HG03103 (cell line): ENCODE data around the gene OR5M10.
"Not testable (repeated sequence)": the region's sequence is repeated elsewhere in the genome, so short reads cannot be mapped to it uniquely, and the experiment has no call there.

Source experiments
- ATAC-seq: cut with Tn5 transposase; IDR thresholded peaks from one replicate; pipeline ENCODE4 v1.9.1; 2021; ENCODE audit warnings: low read depth; ENCODE audit not compliant: unreplicated experiment

Gene OR5M10

GRCh38 chr11:56577621-56578020, at the start of gene OR5M10:
Gene OR5M10 (minus strand): TSS chr11:56577721. CDS start chr11:56577721, 0 bp downstream.
- no peak for ATAC-seq

GRCh38 chr11:56625946-56626345, 48.4 kb upstream of the OR5M10 start:
- no peak for ATAC-seq

GRCh38 chr11:56624661-56625110, 47.2 kb upstream of the OR5M10 start:
- ATAC-seq: no peak

GRCh38 chr11:56611174-56611573, 33.7 kb upstream of the OR5M10 start:
- ATAC-seq: no peak

- not testable (repeated sequence) for ATAC-seq
These were observed 14.7 kb upstream of the OR5M10 start for GRCh38 chr11:56592088-56592717.

- no peak for ATAC-seq
These were observed 18.9 kb downstream of the OR5M10 start for GRCh38 chr11:56558574-56558973.

GRCh38 chr11:56554691-56555090, 22.8 kb downstream of the OR5M10 start:
- not testable (repeated sequence) for ATAC-seq

GRCh38 chr11:56545531-56545930, 32.0 kb downstream of the OR5M10 start:
- no peak for ATAC-seq

GRCh38 chr11:56543739-56544138, 33.8 kb downstream of the OR5M10 start:
- no peak for ATAC-seq

GRCh38 chr11:56543157-56543556, 34.4 kb downstream of the OR5M10 start, which contains the start of gene OR5M11:
Gene OR5M11 (minus strand): TSS chr11:56543257. CDS start chr11:56543257, 0 bp downstream.
- no peak for ATAC-seq

GRCh38 chr11:56533054-56533740, 44.3 kb downstream of the OR5M10 start:
- ATAC-seq: no peak

GRCh38 chr11:56531856-56532255, 45.7 kb downstream of the OR5M10 start:
- no peak for ATAC-seq
